Activated CD8-positive, alpha-beta memory T cell treated with anti-CD3 and anti-CD28 coated beads, Interleukin-2, amount 50 U/mL, for 4 hours (primary cell): ENCODE measurements around the gene LPAR4.
"Not testable (repeated sequence)": the region's sequence is repeated elsewhere in the genome, so short reads cannot be mapped to it uniquely, and the experiment has no call there.

Experiments
- DNase-seq: peaks from one replicate; pipeline ENCODE4 v3.0.0-alpha.2; 2020

Gene LPAR4, protein sequence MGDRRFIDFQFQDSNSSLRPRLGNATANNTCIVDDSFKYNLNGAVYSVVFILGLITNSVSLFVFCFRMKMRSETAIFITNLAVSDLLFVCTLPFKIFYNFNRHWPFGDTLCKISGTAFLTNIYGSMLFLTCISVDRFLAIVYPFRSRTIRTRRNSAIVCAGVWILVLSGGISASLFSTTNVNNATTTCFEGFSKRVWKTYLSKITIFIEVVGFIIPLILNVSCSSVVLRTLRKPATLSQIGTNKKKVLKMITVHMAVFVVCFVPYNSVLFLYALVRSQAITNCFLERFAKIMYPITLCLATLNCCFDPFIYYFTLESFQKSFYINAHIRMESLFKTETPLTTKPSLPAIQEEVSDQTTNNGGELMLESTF

GRCh38 chrX:78747489-78747888 lies at the start of gene LPAR4:
Gene LPAR4 (plus strand): TSS chrX:78747720. CDS start chrX:78754870, 7,150 bp downstream.
- DNase-seq = no peak

- DNase-seq = no peak
These were observed 41.4 kb upstream of the LPAR4 start for GRCh38 chrX:78706071-78706470.

DNA sequence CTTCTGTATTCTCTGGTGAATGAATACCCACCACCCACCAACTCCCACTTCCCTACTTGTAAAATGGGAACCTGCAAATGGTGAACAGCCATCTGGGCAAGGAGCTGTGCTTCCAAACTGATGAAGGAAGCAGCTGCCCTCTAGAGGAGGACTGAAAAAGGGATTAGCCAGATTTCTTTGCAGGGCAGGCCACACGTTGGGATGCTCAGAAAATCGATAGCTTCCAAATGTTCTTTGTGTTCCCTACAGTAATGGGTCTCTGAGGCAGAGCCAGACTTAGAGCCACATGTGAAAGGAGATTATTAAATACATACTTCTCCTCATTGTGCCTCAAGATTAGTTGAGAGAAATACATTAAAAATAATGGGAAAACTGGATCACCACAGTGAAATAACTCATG lies 39.3 kb upstream of the LPAR4 start:
- DNase-seq = no peak

DNA sequence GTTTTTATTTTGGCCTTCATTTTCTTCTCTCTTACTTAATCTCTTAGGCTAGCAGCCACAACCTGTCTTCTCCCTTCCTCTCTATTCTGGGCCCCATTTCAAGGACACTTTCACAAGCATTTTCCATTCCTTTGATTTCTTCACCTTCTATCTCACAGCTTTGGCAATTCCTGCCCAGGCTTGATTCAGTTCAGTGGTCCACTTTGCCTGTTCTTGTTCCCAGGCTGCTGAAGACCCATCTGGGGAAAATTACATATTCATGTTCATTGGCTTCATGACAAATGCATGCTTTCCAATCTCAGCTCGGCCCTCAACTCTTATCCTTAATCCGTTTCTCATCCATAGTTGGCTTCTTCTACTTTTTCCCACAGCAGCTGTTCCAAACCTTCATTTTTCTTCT lies 38.7 kb upstream of the LPAR4 start:
- no peak for DNase-seq

- no peak for DNase-seq
These were observed 37.3 kb upstream of the LPAR4 start for GRCh38 chrX:78710171-78710570.

- DNase-seq = no peak
These were observed 35.2 kb upstream of the LPAR4 start for GRCh38 chrX:78712336-78712735.

GRCh38 chrX:78725287-78725686 lies 22.2 kb upstream of the LPAR4 start:
- no peak for DNase-seq

DNA sequence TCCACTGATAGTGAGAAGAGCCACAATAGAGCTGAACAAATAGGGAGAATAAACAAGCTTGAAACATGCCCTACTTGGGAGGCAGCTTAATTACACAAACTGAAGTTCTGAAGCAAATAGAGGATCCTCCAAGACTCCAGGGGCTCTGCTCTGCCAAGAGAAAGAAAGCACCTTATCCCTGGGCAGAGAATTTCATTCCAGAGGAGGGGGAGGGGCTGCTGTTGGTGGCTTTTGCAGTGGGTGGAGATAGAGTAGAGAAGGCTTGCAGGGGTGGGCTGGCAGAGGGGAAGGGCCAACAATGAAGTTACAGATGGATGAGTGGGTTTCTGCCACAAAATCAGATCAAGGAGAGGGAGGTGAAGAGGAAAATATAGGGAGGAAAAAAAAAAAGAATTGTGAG lies 1.0 kb upstream of the LPAR4 start:
- no peak for DNase-seq

GRCh38 chrX:78747971-78748370 lies 451 bp downstream of the LPAR4 start:
- no peak for DNase-seq

DNA sequence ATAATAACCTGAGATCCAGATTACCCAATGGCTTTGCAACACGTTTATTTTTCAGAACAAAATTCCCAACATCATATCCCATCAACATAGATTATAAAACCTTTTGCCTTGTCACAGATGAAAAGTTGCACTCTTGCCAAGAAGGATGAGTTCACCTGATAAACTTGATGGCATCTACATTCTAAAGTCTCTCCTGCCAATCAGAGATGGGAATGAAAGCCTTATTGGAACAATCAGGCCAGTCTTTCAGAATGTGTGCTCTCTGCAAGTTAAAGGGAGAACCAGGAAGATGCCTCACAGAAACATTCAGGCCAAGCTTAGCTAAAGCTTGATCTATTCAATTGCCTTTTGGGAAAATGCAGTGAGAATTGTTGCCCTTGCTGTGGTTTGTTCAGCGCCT lies 1.3 kb downstream of the LPAR4 start:
- no peak for DNase-seq

DNA sequence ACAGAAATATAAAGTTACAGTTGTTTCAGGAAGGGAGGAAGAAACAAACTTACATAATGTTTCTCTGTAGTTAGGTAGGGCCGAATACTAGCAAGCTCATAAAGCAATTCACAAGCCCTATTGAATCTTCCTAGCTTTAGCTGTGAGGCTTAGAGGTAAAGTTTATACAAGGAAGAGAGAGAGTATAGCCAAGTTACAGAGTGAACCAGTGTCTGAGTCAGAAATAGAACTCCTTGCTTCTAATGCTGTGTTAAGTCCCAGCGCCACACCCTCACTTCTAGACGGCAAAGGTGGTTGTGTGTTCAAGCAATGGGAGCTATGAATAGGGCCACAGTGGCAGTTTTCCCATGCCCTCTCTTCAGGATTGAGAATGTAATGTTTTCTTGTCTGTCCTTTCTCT lies 6.1 kb downstream of the LPAR4 start:
- no peak for DNase-seq

DNA sequence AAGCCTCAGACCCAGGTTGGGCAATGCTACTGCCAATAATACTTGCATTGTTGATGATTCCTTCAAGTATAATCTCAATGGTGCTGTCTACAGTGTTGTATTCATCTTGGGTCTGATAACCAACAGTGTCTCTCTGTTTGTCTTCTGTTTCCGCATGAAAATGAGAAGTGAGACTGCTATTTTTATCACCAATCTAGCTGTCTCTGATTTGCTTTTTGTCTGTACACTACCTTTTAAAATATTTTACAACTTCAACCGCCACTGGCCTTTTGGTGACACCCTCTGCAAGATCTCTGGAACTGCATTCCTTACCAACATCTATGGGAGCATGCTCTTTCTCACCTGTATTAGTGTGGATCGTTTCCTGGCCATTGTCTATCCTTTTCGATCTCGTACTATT lies 7.4 kb downstream of the LPAR4 start:
- DNase-seq = no peak

- no peak for DNase-seq
These were observed 11.6 kb downstream of the LPAR4 start for GRCh38 chrX:78759081-78759480.

DNA sequence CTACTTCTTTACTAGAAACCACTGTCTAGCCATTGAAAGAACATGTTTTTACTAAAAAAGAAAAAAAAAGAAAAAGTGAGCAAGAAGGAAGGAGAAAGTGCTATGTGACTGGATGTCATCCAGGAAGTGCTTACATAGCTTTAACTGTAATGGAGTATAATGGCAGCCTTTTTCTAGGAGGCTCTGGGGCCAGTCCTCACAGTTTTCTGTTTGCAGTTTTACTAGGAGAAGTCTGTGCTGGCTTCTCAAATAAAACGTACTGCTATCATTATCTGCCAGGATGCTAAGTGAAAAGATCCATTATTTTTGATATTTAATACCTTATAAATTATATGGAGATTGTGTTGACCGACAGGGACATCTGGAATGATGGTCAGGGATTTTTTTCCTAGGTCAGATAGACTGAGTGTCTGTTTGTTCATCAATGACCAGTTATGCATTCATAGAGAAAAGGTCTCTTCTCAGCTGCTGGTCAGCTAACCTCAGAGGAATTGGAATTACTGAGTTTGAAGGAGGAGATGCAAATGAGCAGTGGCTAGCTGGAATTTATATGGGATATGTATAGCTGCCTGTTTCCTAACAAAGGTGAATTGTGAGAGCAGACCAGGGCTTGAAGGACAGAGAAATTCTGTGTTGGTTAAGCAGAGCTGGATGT lies 21.7 kb downstream of the LPAR4 start:
- DNase-seq = no peak

GRCh38 chrX:78769946-78770345 lies 22.4 kb downstream of the LPAR4 start:
- no peak for DNase-seq

DNA sequence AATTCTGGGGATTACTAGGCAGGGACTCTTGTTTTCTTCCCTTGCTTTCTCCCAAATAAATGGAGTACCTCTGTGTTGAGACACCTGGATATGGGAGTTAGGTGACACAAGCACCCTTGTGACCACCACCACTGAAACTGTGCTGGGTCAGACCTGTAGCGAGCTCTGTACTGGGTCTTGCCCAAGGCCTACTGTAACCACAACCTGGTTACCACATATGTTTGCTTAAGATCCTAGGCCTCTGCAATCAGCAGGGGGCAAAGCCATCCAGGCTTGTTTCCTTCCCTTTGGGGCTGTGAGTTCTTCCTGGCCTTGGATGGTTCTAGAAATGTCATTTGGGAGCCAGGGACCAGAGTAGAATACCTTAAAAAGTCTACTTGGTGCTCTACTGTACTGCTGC lies 49.4 kb downstream of the LPAR4 start:
- DNase-seq = no peak

GRCh38 chrX:78800114-78800513 lies 52.6 kb downstream of the LPAR4 start:
- no peak for DNase-seq

GRCh38 chrX:78800694-78801093 lies 53.2 kb downstream of the LPAR4 start:
- no peak for DNase-seq

DNA sequence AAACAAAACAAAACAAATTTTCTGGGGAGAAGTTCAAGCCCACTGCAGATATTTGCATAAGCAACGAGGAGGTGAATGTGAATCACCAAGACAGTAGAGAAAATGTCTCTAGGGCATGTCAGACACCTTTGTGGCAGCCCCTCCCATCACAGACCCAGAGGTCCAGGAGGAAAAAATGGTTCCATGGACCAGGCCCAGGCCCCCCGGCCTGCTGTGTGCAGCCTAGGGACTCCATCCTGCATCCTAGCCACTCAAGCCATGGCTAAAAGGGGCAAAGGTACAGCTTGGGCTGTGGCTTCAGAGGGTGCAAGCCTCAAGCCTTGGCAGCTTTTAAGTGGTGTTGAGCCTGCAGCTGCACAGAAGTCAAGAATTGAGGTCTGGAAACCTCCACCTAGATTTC lies 54.0 kb downstream of the LPAR4 start:
- DNase-seq = no peak

DNA sequence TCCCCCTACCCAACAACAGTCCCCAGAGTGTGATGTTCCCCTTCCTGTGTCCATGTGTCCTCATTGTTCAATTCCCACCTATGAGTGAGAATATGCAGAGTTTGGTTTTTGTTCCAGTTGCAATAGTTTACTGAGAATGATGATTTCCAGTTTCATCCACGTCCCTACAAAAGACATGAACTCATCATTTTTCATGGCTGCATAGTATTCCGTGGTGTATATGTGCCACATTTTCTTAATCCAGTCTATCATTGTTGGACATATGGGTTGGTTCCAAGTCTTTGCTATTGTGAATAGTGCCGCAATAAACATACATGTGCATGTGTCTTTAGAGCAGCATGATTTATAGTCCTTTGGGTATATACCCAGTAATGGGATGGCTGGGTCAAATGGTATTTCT lies 55.0 kb downstream of the LPAR4 start:
- not testable (repeated sequence) for DNase-seq
